Measurements from ENCODE around the gene PLEKHH1.
"Not testable (repeated sequence)": the region's sequence is repeated elsewhere in the genome, so short reads cannot be mapped to it uniquely, and the experiment has no call there.

The PLEKHH1 gene

GRCh38 chr14:67541448-67542387 lies 8.6 kb downstream of the PLEKHH1 start:
- no peak for TF ChIP-seq ZFX (IDR thresholded peaks at IDR 0.05; ENCODE audit: borderline replicate concordance)
- no peak for TF ChIP-seq CTCF (IDR thresholded peaks at IDR 0.05)
- H3K27ac ChIP-seq, result no peak overlapping the region

- H3K27ac ChIP-seq, result not testable (repeated sequence)
Measured at GRCh38 chr14:67542620-67543019, 9.5 kb downstream of the PLEKHH1 start.

- no peak for TF ChIP-seq CTCF (IDR thresholded peaks at IDR 0.05)
- no peak for TF ChIP-seq ZFX (IDR thresholded peaks at IDR 0.05; ENCODE audit: borderline replicate concordance)
- H3K27ac ChIP-seq, result no peak overlapping the region
Measured at GRCh38 chr14:67544590-67544989, 11.5 kb downstream of the PLEKHH1 start.

- H3K27ac ChIP-seq, result no peak overlapping the region
- TF ChIP-seq CTCF (IDR thresholded peaks at IDR 0.05), result no peak
- no peak for TF ChIP-seq ZFX (IDR thresholded peaks at IDR 0.05; ENCODE audit: borderline replicate concordance)
Measured at GRCh38 chr14:67547224-67547780, 14.2 kb downstream of the PLEKHH1 start.

- TF ChIP-seq ZFX (IDR thresholded peaks at IDR 0.05; ENCODE audit: borderline replicate concordance), result no peak
- TF ChIP-seq CTCF (IDR thresholded peaks at IDR 0.05), result no peak
- no peak overlapping the region for H3K27ac ChIP-seq
Measured at GRCh38 chr14:67549734-67550133, 16.6 kb downstream of the PLEKHH1 start.

- H3K27ac ChIP-seq, result no peak overlapping the region
- TF ChIP-seq CTCF (IDR thresholded peaks at IDR 0.05) (no peak), ZFX (IDR thresholded peaks at IDR 0.05; ENCODE audit: borderline replicate concordance) (no peak)
Measured at GRCh38 chr14:67551123-67551522, 18.0 kb downstream of the PLEKHH1 start.

- H3K27ac ChIP-seq, result no peak overlapping the region
- no peak for TF ChIP-seq ZFX (IDR thresholded peaks at IDR 0.05; ENCODE audit: borderline replicate concordance)
- TF ChIP-seq CTCF (IDR thresholded peaks at IDR 0.05), result no peak
Measured at GRCh38 chr14:67551940-67552339, 18.9 kb downstream of the PLEKHH1 start.
